IPS DF 6.9 (cell line): Measurements from ENCODE around the gene SMPD2.

Experiments
- DNase-seq: peaks from one replicate; pipeline ENCODE4 v3.0.0-alpha.2; 2013; ENCODE audit warnings: low read depth, low spot score
- H3K27ac ChIP-seq: one replicate; pipeline ENCODE4 v1.5.1; 2013; ENCODE audit warnings: low read length, control low read depth
- H3K27me3 ChIP-seq: 2 replicates; pipeline ENCODE4 v1.6.1; 2013; ENCODE audit warnings: mild to moderate bottlenecking, low read length; ENCODE audit not compliant: control insufficient read depth, insufficient read depth
- H3K36me3 ChIP-seq: 2 replicates; pipeline ENCODE4 v1.6.1; 2013; ENCODE audit warnings: low read length; ENCODE audit not compliant: control insufficient read depth, insufficient read depth
- H3K4me1 ChIP-seq: 2 replicates; pipeline ENCODE4 v1.6.1; 2013; ENCODE audit warnings: low read length; ENCODE audit not compliant: control insufficient read depth, insufficient read depth
- H3K4me3 ChIP-seq: 2 replicates; pipeline ENCODE4 v1.5.1; 2013; ENCODE audit warnings: mild to moderate bottlenecking, low read length
- H3K9me3 ChIP-seq: 2 replicates; pipeline ENCODE4 v1.6.1; 2013; ENCODE audit warnings: low read length, inconsistent platforms; ENCODE audit not compliant: control insufficient read depth, insufficient read depth
- WGBS: extraction: QIAGEN DNeasy Blood & Tissue Kit; methylation state at CpG from one replicate; pipeline ENCODE4 v1.1.7; 2013; ENCODE audit warnings: mixed read lengths, missing lambda C conversion rate; ENCODE audit not compliant: insufficient read length, insufficient coverage; 5-methylcytosine and 5-hydroxymethylcytosine counted together

SMPD2 gene

GRCh38 chr6:109485266-109485935 lies 44.9 kb downstream of the SMPD2 start:
- WGBS: no CpG with 5 or more reads among the region's 3 CpGs
- Histone ChIP-seq H3K9me3 (no peaks in the 10 kb centered on the region), H3K4me3 (no peak overlapping the region), H3K27me3 (no peaks in the 10 kb centered on the region), H3K27ac (no peak overlapping the region), H3K36me3 (no peaks in the 10 kb centered on the region; the same call in 1 of the 2 replicates), H3K4me1 (peaks cover 6% of the 10 kb centered on the region; the same call in 1 of the 2 replicates)
- no peak for DNase-seq

GRCh38 chr6:109486068-109486467 lies 45.5 kb downstream of the SMPD2 start:
- H3K27me3 ChIP-seq: no peaks in the 10 kb centered on the region
- no peak overlapping the region for H3K27ac ChIP-seq
- no peak for DNase-seq
- no peak overlapping the region for H3K4me3 ChIP-seq
- H3K9me3 ChIP-seq: no peaks in the 10 kb centered on the region
- H3K4me1 ChIP-seq: peaks cover 7% of the 10 kb centered on the region; the same call in 1 of the 2 replicates
- H3K36me3 ChIP-seq: no peaks in the 10 kb centered on the region; the same call in 1 of the 2 replicates
- no CpG with 5 or more reads among the region's 1 CpG for WGBS

- DNase-seq: no peak
- no peak overlapping the region for H3K27ac ChIP-seq
Observed at GRCh38 chr6:109488001-109488400, 47.5 kb downstream of the SMPD2 start.

GRCh38 chr6:109490713-109491112 lies 50.2 kb downstream of the SMPD2 start:
- Histone ChIP-seq H3K36me3 (no peaks in the 10 kb centered on the region), H3K9me3 (no peaks in the 10 kb centered on the region), H3K4me1 (peaks cover 4% of the 10 kb centered on the region; the same call in 1 of the 2 replicates), H3K27ac (no peak overlapping the region), H3K4me3 (no peak overlapping the region), H3K27me3 (no peaks in the 10 kb centered on the region)
- WGBS: no CpG with 5 or more reads among the region's 2 CpGs
- no peak for DNase-seq

More at GRCh38 chr6:109488001-109488400, 47.5 kb downstream of the SMPD2 start:
- Histone ChIP-seq H3K4me1 (peaks cover 6% of the 10 kb centered on the region; the same call in 1 of the 2 replicates), H3K4me3 (no peak overlapping the region), H3K27me3 (no peaks in the 10 kb centered on the region), H3K9me3 (no peaks in the 10 kb centered on the region), H3K36me3 (no peaks in the 10 kb centered on the region)

- H3K4me1 ChIP-seq: peaks cover 4% of the 10 kb centered on the region; the same call in 1 of the 2 replicates
- no peak overlapping the region for H3K27ac ChIP-seq
- no CpG with 5 or more reads among the region's 5 CpGs for WGBS
- no peak for DNase-seq
- H3K9me3 ChIP-seq: no peaks in the 10 kb centered on the region
- H3K27me3 ChIP-seq: no peaks in the 10 kb centered on the region
- H3K36me3 ChIP-seq: no peaks in the 10 kb centered on the region
- no peak overlapping the region for H3K4me3 ChIP-seq
Observed at GRCh38 chr6:109491207-109491938, 50.8 kb downstream of the SMPD2 start.
